Measurements from ENCODE around the gene AKR1C2.
"Not testable (repeated sequence)": the region's sequence is repeated elsewhere in the genome, so short reads cannot be mapped to it uniquely, and the experiment has no call there.

The AKR1C2 gene

GRCh38 chr10:4956955-4957645 lies 46.6 kb downstream of the AKR1C2 start:
- not testable (repeated sequence) for DNase-seq (ENCODE audit: low read depth in 3 of 3)

- not testable (repeated sequence) for DNase-seq (ENCODE audit: low read depth in 3 of 3)
Measured at GRCh38 chr10:4956088-4956487, 47.6 kb downstream of the AKR1C2 start.

GRCh38 chr10:4953405-4953804 lies 50.3 kb downstream of the AKR1C2 start:
- no peak for DNase-seq (ENCODE audit: low read depth in 3 of 3)

GRCh38 chr10:4951512-4952162 lies 52.0 kb downstream of the AKR1C2 start:
- DNase-seq (ENCODE audit: low read depth in 3 of 3): not testable (repeated sequence)

- DNase-seq (ENCODE audit: low read depth in 3 of 3): no peak
Measured at GRCh38 chr10:4947635-4948596, 55.7 kb downstream of the AKR1C2 start.

- no peak for DNase-seq (ENCODE audit: low read depth in 3 of 3)
Measured at GRCh38 chr10:4947039-4947634, 56.5 kb downstream of the AKR1C2 start.

- no peak for DNase-seq (ENCODE audit: low read depth in 3 of 3)
Measured at GRCh38 chr10:4945766-4946717, 57.6 kb downstream of the AKR1C2 start.

- DNase-seq (ENCODE audit: low read depth in 3 of 3): no peak
Measured at GRCh38 chr10:4944841-4945240, 58.8 kb downstream of the AKR1C2 start.

- no peak for DNase-seq (ENCODE audit: low read depth in 3 of 3)
Measured at GRCh38 chr10:4943821-4944220, 59.8 kb downstream of the AKR1C2 start.

- DNase-seq (ENCODE audit: low read depth in 3 of 3): not testable (repeated sequence)
Measured at GRCh38 chr10:4943416-4943815, 60.2 kb downstream of the AKR1C2 start.

GRCh38 chr10:4942931-4943330 lies 60.7 kb downstream of the AKR1C2 start:
- not testable (repeated sequence) for DNase-seq (ENCODE audit: low read depth in 3 of 3)

- DNase-seq (ENCODE audit: low read depth in 3 of 3): no peak
Measured at GRCh38 chr10:4941540-4942330, 61.9 kb downstream of the AKR1C2 start.

GRCh38 chr10:4940909-4941308 lies 62.7 kb downstream of the AKR1C2 start:
- not testable (repeated sequence) for DNase-seq (ENCODE audit: low read depth in 3 of 3)

GRCh38 chr10:4940073-4940428 lies 63.6 kb downstream of the AKR1C2 start:
- not testable (repeated sequence) for DNase-seq (ENCODE audit: low read depth in 3 of 3)

- DNase-seq (ENCODE audit: low read depth in 3 of 3): no peak
Measured at GRCh38 chr10:4939224-4940072, 64.2 kb downstream of the AKR1C2 start.

Data from stimulated activated CD4-positive, alpha-beta T cell treated with anti-CD3 and anti-CD28 coated beads, TNF-alpha, amount 100 ng/mL, for 24 hours (primary cell).